ENCODE data around the gene LRRC40. TPM values are rescaled to one million over a fixed set of nuclear protein-coding genes. Genes with fewer than 3 reads are reported as not detected.
A peak's percentile ranks its signal among the peaks of the same experiment; 100 is the strongest.

The LRRC40 gene
- polyA plus RNA-seq, 3 donors: 4.3 to 6.3 (median 5.0) TPM

GRCh38 chr1:70227439-70227838 lies 22.1 kb upstream of the LRRC40 start:
- no peaks in the 10 kb centered on the region for H3K9me3 ChIP-seq (replicated peaks in 1 of 2; ENCODE audit: control insufficient read depth in 1 of 2, insufficient read depth in 1 of 2, low read length in 2 of 2)
- Mint-ChIP-seq H3K4me3 (no peak overlapping the region), H3K27me3 (ENCODE audit: low read depth in 3 of 3) (no peaks in the 10 kb centered on the region), H3K4me1 (peaks cover 13% of the 10 kb centered on the region), H3K9me3 (no peaks in the 10 kb centered on the region), H3K27ac (peak overlapping the region in 1 of 7 donors; percentile 37), H3K36me3 (peaks cover 56 to 64% of the 10 kb centered on the region in 2 donors)
- H3K4me3 ChIP-seq (replicated peaks in 1 of 3; ENCODE audit: low read depth in 2 of 3, low read length in 3 of 3): no peak overlapping the region
- peaks cover 61 to 82% of the 10 kb centered on the region in 2 donors for H3K36me3 ChIP-seq (replicated peaks in 1 of 2; ENCODE audit: control insufficient read depth in 1 of 2, insufficient read depth in 2 of 2, low read length in 2 of 2)
- no peak overlapping the region for H3K4me2 ChIP-seq (replicated peaks; ENCODE audit: extremely low read depth, low read length, poor library complexity, severe bottlenecking)
- H4K20me1 ChIP-seq (ENCODE audit: insufficient read depth, low read length): peaks cover 80% of the 10 kb centered on the region
- no peak overlapping the region for H3K9ac ChIP-seq (ENCODE audit: insufficient read depth, low read length, poor library complexity, severe bottlenecking)
- H3K79me2 ChIP-seq (ENCODE audit: insufficient read depth, low read length): peaks cover 78% of the 10 kb centered on the region
- H3K27ac ChIP-seq (ENCODE audit: low read depth in 1 of 2, low read length in 2 of 2): peak overlapping the region in 1 of 2 donors; percentile 30
- H3K4me1 ChIP-seq (ENCODE audit: control insufficient read depth in 1 of 2, insufficient read depth in 2 of 2, low read length in 2 of 2): peaks cover 2 to 13% of the 10 kb centered on the region in 2 donors
- intact Hi-C loops (cut with micrococcal nuclease): no loop called here
- no peak for DNase-seq
- H2AFZ ChIP-seq (ENCODE audit: insufficient read depth, low read depth, low read length, poor library complexity, severe bottlenecking): no peak overlapping the region
- TF ChIP-seq CTCF (IDR thresholded peaks at IDR 0.05): no peak
- WGBS (ENCODE audit: insufficient coverage): no CpG with 5 or more reads among the region's 1 CpG
- H3K27me3 ChIP-seq (ENCODE audit: control insufficient read depth in 2 of 2, insufficient read depth in 2 of 2, low read length in 2 of 2): no peaks in the 10 kb centered on the region

- H3K9ac ChIP-seq (ENCODE audit: insufficient read depth, low read length, poor library complexity, severe bottlenecking): no peak overlapping the region
- no peak overlapping the region for H3K4me3 ChIP-seq (replicated peaks in 1 of 3; ENCODE audit: low read depth in 2 of 3, low read length in 3 of 3)
- H3K4me3 Mint-ChIP-seq: no peak overlapping the region
- WGBS (ENCODE audit: insufficient coverage): 100% methylated on average over 1 of the region's 2 CpGs
- no peaks in the 10 kb centered on the region for H3K27me3 Mint-ChIP-seq (ENCODE audit: low read depth in 3 of 3)
- no peak overlapping the region for H2AFZ ChIP-seq (ENCODE audit: insufficient read depth, low read depth, low read length, poor library complexity, severe bottlenecking)
- DNase-seq: no peak
- peaks cover 90% of the 10 kb centered on the region for H3K79me2 ChIP-seq (ENCODE audit: insufficient read depth, low read length)
- peaks cover 25% of the 10 kb centered on the region for H3K4me1 Mint-ChIP-seq
- no peaks in the 10 kb centered on the region for H3K9me3 ChIP-seq (replicated peaks in 1 of 2; ENCODE audit: control insufficient read depth in 1 of 2, insufficient read depth in 1 of 2, low read length in 2 of 2)
- no peak overlapping the region for H3K4me2 ChIP-seq (replicated peaks; ENCODE audit: extremely low read depth, low read length, poor library complexity, severe bottlenecking)
- intact Hi-C loops (cut with micrococcal nuclease): no loop called here
- no peak for TF ChIP-seq CTCF (IDR thresholded peaks at IDR 0.05)
- H3K36me3 ChIP-seq (replicated peaks in 1 of 2; ENCODE audit: control insufficient read depth in 1 of 2, insufficient read depth in 2 of 2, low read length in 2 of 2): peaks cover 36 to 57% of the 10 kb centered on the region in 2 donors
- H3K27ac ChIP-seq (ENCODE audit: low read depth in 1 of 2, low read length in 2 of 2): no peak overlapping the region
- peaks cover 14 to 32% of the 10 kb centered on the region in 2 donors for H3K4me1 ChIP-seq (ENCODE audit: control insufficient read depth in 1 of 2, insufficient read depth in 2 of 2, low read length in 2 of 2)
- H3K27me3 ChIP-seq (ENCODE audit: control insufficient read depth in 2 of 2, insufficient read depth in 2 of 2, low read length in 2 of 2): no peaks in the 10 kb centered on the region
- H3K36me3 Mint-ChIP-seq: peaks cover 34 to 41% of the 10 kb centered on the region in 2 donors
- H4K20me1 ChIP-seq (ENCODE audit: insufficient read depth, low read length): peaks cover 64% of the 10 kb centered on the region
- no peaks in the 10 kb centered on the region for H3K9me3 Mint-ChIP-seq
- no peak overlapping the region for H3K27ac Mint-ChIP-seq
Observed at GRCh38 chr1:70224954-70225353, 19.6 kb upstream of the LRRC40 start.
